ENCODE results near the gene PAPPA. TPM values are rescaled to one million over a fixed set of nuclear protein-coding genes. Genes with fewer than 3 reads are reported as not detected.

Gene PAPPA
- total and polyA plus RNA-seq, 9 of the 15 experiments (the other 6 are each of a cell fraction or from before 2014, with no cell fraction given), result 0.06 to 0.18 (median 0.11) TPM

DNA sequence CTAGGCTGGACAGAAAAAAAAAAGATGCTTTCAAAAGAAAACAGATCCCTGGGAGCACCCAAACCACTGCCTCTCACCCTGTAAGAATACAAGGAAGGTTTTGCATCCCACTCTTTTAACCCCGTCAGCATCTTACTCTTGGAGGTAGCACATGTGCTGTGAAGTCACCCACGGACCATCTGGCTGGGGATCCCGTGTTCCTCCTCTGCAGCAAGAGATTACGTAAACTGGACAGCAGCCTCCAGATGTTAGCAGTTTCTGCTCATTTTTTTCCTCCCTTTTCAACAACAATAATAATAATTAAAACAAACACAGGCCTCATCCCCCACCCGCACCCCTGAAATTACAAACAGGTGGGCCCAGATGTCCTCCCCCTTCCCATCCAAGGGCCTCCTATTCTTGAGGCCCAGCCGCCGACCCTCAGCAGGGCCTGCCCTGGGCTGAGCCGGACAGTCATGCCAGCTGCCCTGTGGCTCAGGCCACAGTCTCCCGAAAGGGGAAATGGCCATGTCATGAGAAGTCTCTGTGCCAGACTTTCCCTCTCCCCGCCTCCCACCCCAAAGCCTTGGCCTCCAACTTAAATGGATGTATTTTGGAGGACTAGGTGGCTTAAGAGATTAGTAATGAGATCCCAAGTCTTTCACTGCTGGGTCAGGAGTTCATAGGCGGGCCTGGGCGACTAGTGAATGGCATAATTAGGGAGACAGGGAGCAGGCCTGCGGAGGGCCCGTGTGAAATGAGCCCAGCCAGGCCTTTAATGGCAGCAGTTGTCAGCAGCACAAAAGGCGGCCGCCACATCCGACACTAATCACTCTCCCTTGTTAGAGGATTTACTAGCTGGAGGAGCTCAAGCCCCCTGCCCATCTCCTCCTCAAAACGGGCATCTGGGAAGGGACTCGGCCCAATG, 165.1 kb downstream of the PAPPA start:
- in situ Hi-C loops (cut with MboI) (no loop called here), intact Hi-C loops (cut with micrococcal nuclease) (no loop called here)
- Histone ChIP-seq H3K27me3 (ENCODE audit: control insufficient read depth in 2 of 2, insufficient read depth in 2 of 2, low read length in 2 of 2) (no peaks in the 10 kb centered on the region), H3K4me1 (replicated peaks in 1 of 2; ENCODE audit: control insufficient read depth in 2 of 2, insufficient read depth in 2 of 2, low read length in 2 of 2) (peaks cover 10 to 19% of the 10 kb centered on the region in 2 experiments; a peak in 4 of 5 replicates), H3K36me3 (ENCODE audit: control insufficient read depth, insufficient read depth, low read length) (no peaks in the 10 kb centered on the region), H3K27ac (ENCODE audit: extremely low read depth, low read depth, low read length) (no peak overlapping the region), H3K9ac (ENCODE audit: insufficient read depth in 1 of 2, low read depth in 2 of 2, low read length in 2 of 2) (peak overlapping the region in 1 of 2 experiments; percentile 46; a peak in 2 of 4 replicates), H2AFZ (ENCODE audit: low read depth, low read length) (no peak overlapping the region), H3K79me2 (ENCODE audit: control insufficient read depth, insufficient read depth, low read length) (no peaks in the 10 kb centered on the region), H3K9me3 (replicated peaks; ENCODE audit: control insufficient read depth, insufficient read depth, low read depth, low read length) (no peaks in the 10 kb centered on the region), H3K4me2 (ENCODE audit: insufficient read depth, low read length) (no peak overlapping the region), H3K4me3 (no peak overlapping the region), H4K20me1 (replicated peaks; ENCODE audit: control insufficient read depth, insufficient read depth, low read length) (no peaks in the 10 kb centered on the region), H3K9me1 (ENCODE audit: control insufficient read depth, insufficient read depth, low read length) (no peaks in the 10 kb centered on the region)
- DNase-seq (ENCODE audit: extremely low read depth in 1 of 4, low spot score in 3 of 4) (peak in 1 of 4 experiments; percentile 14), FAIRE-seq (no peak), ATAC-seq (no peak)
- ChIA-PET POLR2A (interaction anchor here (1.2 kb wide), 1 partner anchor 77 kb away, joined by 3 read pairs; no protein-coding TSS in a partner anchor), CTCF (ENCODE audit: low intra/inter-chr PET ratio) (no interaction called here)
- 73% methylated on average over 18 of the region's 19 CpGs for WGBS (ENCODE audit: insufficient coverage, low coverage, missing lambda C conversion rate)
- BruUV-seq (replicated peaks), result no TSS peak
- TF ChIP-seq CBFA2T3 (IDR thresholded peaks at IDR 0.05) (peak; percentile 68), GMEB1 (CRISPR knock-in tag; IDR thresholded peaks at IDR 0.05) (no peak), HLTF (IDR thresholded peaks at IDR 0.05) (no peak), MEIS2 (IDR thresholded peaks at IDR 0.05; ENCODE audit: partially characterized antibody) (no peak), GTF2A2 (tag; IDR thresholded peaks at IDR 0.05) (no peak), BHLHE40 (IDR thresholded peaks at IDR 0.05; ENCODE audit: low read length) (peak; percentile 44), EGR1 (conservative IDR thresholded peaks at IDR 0.05) (peak; percentile 31), ELF2 (CRISPR knock-in tag; IDR thresholded peaks at IDR 0.05) (no peak), CBFA2T2 (conservative IDR thresholded peaks at IDR 0.05) (peak; percentile 55), ETV6 (IDR thresholded peaks at IDR 0.05; ENCODE audit: borderline replicate concordance in 1 of 2, low read depth in 2 of 2, low read length in 1 of 2) (no peak), ETV6 (CRISPR knock-in tag; IDR thresholded peaks at IDR 0.05; ENCODE audit: borderline replicate concordance) (no peak), ZC3H11A (IDR thresholded peaks at IDR 0.05; ENCODE audit: low read depth, low read length) (no peak), ZNF311 (CRISPR knock-in tag; IDR thresholded peaks at IDR 0.05) (no peak), NCOR1 (IDR thresholded peaks at IDR 0.05) (peak; percentile 20; the same call in 1 of the 2 replicates), TSC22D4 (tag; IDR thresholded peaks at IDR 0.05) (no peak)
- TF ChIP-seq, protein P1, sequence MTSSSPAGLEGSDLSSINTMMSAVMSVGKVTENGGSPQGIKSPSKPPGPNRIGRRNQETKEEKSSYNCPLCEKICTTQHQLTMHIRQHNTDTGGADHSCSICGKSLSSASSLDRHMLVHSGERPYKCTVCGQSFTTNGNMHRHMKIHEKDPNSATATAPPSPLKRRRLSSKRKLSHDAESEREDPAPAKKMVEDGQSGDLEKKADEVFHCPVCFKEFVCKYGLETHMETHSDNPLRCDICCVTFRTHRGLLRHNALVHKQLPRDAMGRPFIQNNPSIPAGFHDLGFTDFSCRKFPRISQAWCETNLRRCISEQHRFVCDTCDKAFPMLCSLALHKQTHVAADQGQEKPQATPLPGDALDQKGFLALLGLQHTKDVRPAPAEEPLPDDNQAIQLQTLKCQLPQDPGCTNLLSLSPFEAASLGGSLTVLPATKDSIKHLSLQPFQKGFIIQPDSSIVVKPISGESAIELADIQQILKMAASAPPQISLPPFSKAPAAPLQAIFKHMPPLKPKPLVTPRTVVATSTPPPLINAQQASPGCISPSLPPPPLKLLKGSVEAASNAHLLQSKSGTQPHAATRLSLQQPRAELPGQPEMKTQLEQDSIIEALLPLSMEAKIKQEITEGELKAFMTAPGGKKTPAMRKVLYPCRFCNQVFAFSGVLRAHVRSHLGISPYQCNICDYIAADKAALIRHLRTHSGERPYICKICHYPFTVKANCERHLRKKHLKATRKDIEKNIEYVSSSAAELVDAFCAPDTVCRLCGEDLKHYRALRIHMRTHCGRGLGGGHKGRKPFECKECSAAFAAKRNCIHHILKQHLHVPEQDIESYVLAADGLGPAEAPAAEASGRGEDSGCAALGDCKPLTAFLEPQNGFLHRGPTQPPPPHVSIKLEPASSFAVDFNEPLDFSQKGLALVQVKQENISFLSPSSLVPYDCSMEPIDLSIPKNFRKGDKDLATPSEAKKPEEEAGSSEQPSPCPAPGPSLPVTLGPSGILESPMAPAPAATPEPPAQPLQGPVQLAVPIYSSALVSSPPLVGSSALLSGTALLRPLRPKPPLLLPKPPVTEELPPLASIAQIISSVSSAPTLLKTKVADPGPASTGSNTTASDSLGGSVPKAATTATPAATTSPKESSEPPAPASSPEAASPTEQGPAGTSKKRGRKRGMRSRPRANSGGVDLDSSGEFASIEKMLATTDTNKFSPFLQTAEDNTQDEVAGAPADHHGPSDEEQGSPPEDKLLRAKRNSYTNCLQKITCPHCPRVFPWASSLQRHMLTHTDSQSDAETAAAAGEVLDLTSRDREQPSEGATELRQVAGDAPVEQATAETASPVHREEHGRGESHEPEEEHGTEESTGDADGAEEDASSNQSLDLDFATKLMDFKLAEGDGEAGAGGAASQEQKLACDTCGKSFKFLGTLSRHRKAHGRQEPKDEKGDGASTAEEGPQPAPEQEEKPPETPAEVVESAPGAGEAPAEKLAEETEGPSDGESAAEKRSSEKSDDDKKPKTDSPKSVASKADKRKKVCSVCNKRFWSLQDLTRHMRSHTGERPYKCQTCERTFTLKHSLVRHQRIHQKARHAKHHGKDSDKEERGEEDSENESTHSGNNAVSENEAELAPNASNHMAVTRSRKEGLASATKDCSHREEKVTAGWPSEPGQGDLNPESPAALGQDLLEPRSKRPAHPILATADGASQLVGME (CRISPR knock-in tag; IDR thresholded peaks at IDR 0.05), result no peak
